HTERT RPE-1 (cell line): Measurements from ENCODE around the gene TXNRD1.

Experiments
- in situ Hi-C: fragments of 300-500 bp; cut with MboI; formaldehyde crosslinking; loops from 4 replicates; pipeline ENCODE4 v1.14.3; 2020; ENCODE audit warnings: low sequenced_read_pairs

Gene TXNRD1

DNA sequence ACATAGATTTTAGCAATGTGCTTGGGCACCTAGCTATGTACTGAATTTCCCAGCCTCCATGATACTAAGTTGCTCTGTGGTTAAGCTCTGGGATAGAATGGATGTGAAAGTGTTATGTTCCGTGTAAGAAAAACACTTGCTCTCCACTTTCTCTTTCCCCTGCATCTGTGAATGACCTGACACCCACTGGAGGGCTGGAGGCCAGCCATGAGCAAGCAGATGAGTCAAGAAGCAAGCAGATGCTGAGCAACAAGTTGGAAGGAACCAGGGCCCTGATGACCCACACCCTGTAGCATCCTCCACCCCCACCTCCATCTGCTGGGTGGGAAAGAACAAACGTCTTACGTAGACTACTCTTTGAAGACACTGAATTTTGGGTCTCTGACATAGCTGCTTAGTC, 144.6 kb downstream of the TXNRD1 start:
- in situ Hi-C loops: no loop called here

DNA sequence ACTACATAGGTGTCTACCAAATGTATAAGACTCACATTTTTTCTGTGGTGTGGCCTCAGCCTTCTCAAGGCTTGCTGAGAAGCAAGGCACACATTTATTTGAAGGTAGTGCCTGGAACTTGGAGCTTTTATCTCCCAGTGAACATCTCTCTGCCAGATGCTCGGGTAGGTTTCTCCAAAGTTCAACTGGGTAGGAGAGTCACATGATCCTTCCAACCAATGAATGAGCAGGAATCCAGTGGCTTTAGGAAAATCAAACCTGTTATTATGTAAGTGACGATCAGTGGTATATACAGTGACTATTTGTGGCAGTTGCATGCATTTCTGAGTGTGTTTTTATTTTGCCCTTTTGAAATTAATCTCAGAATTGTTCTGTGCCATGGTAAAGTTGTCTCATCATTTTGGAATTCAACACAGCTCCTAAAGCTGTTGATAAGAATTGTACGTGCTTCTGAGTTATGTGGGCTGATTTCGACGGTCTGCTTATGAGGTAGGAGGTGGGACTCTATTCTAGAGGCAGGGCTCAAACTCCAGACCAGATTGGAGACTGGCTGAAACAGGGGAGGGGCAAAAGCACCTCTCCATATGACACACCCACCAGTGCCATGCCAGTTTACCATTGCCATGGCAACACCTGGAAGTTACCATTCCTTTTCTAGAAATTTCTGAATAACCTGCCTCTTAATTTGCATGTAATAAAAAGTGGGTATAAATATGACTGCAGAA, 145.6 kb downstream of the TXNRD1 start:
- in situ Hi-C loops: no loop called here

DNA sequence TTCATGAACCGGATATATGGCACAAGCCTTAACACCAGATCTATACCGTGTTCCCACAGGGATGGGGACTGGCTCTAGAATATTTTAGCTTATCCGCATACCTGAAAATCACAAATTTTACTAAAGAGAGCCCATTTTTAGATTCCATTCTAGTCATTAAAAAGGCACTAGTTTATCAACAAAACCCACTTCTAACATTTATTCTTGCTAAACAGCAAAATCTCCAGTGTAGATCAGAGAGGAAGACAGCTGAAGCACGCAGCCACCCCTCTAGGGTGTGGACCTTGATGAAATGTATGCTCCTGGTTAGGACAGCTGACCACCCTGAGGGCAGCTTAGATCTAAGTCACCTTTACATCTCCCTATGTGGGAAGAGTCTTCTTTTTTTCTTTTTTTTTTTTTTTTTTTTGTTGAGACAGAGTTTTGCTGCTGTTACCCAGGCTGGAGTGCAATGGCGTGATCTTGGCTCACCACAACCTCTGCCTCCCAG, 150.4 kb downstream of the TXNRD1 start:
- in situ Hi-C loops: no loop called here

DNA sequence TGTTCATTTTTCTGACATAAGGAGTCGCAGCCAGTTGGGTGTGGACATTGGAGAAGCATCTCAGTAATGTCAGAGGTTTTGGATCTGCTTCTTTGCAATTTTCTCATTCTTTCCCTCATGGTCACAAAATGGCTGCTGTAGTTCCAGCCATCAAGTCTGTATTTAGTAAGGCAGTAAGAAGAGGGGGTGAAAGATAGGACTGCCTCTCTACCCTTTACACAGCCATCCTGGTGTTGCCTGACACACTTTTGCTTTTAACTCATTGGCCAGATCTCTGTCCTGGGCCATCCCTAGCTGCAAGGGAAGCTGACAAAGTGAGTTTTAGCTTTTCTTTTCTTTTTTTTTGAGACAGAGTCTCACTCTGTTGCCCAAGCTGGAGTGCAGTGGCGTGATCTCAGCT, 154.1 kb downstream of the TXNRD1 start:
- in situ Hi-C loops: no loop called here

DNA sequence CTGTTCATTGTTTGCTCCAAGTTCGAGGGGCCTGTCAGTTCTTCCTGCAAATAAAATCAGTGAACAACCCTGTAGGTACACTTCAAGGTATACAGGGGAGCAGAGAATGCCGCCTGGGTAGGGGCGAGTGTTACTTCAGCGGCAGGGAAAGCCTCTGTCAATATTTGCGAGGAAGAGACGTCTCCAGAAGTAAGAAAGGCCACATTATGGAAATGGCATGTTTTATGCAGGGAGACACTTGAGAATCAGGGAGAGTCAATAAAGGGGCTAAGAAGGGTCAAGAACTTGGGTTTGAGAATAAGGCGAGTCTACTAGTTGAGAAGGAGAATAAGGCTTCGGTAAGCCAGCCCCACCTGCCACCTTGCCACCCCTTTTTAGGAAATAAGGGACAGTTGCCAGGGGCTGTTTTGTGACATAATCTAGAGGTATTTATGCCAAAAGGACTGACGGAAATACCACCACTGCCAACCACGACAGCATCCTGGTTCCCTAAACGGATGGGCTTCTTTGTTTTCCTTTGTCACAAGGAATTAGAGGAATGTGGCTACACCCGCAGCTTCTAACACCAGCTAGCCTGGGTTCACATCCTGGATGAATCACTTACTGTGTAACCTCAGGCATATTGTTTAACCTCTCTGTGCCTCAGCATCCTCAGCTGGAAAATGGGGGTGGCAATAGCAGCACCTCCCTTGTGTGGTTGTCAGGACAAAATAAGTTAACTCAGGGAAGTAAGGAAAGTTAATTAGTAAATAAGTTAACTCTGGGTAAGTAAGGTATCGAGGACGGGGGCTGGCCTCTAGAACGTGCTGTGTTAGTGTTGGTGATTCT, 155.7 kb downstream of the TXNRD1 start:
- in situ Hi-C loops: no loop called here

DNA sequence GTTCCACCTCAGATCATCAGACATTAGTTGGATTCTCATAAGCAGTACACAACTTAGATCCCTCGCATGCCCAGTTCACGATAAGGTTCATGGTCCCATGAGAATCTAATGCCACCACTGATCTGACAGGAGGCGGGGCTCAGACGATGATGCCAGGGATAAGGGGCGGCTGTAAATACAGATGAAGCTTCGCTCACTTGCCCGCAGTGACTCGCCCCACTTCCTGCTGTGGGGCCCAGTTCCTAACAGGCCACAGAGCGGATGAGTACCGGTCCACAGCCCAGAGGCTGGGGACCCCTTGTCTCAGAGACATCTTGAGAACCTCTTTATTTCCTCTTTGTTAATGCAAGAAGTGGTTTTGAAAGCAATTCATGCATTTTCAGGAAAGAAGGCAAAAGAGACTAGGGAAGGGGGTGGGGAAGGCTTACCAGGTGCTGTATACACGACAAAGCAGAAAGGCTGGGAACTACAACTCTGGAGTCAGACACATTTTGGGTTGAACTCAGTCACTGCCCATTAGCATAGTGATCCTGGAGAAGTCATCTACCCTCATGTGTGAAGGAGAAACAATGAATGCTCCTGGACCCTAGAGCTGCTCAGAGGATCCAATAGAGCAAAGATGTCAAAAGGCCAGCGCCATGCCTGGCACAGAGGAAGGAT, 156.6 kb downstream of the TXNRD1 start:
- in situ Hi-C loops: no loop called here

DNA sequence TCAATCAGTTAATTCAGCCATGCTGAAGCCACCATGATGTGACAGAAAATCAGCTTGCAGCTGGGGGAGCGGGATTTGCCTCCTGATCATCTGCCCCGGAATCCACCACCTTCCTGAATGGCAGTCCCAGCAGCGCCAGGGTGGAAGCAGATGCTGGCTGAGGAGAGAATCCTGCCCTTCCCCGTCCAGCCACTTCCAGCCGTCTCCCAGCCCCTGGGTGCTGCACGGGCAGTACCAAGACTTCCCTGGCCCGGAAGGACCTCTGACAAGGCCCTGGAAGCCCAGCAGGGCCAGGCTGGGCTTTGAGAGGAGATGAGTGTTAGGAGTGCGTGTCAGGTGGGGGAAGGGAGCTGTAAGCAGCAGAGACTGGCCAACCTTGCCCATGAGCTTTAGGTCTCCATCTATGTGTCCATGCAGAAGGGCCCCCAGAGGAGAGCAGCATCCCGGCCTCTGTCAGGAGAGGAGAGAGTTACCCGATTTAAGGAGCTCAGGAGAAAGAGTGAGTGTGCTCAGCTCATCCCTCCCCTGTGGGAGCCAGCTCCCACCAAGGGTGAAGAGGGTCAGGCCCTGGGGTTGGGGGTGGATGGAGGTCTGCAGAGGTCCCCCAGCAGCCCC, 157.2 kb downstream of the TXNRD1 start:
- in situ Hi-C loops: no loop called here

DNA sequence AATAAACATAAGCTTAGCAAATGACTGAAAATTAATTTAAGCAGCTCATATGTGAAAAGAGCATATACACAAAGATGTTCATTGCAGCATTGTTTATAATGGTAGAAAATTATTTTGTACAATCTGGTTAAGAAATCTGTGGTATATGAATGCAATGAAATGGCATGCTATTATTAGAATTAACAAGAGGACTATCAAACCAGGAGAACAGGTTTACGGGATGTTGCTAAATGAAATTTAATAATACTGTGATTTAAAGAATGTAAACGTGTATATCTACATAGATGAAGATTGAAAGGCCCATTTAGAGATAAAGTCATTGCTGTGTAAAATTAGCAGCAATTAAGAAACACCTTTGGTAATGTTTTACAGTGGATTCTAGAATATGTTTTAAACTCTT, 158.5 kb downstream of the TXNRD1 start:
- in situ Hi-C loops: no loop called here

DNA sequence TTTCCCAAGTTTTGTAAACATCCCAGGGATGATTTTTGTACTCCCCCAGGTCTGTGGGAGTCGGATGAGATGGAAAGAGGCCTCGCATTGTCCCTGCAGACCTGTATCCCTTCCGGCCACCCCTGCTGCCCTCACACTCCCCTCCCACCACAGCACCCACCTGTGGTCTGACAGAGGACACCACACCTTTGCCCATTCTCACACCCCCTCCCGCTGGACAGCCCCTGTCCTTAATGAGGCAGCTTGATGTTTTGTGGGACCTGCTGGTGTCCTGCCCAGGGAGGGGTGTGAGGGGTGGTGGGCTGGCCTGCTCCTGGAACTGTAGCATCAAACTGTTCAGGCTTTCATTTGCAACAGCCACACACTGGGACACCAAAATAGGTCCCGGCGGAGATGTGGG, 159.2 kb downstream of the TXNRD1 start:
- in situ Hi-C loops: no loop called here

DNA sequence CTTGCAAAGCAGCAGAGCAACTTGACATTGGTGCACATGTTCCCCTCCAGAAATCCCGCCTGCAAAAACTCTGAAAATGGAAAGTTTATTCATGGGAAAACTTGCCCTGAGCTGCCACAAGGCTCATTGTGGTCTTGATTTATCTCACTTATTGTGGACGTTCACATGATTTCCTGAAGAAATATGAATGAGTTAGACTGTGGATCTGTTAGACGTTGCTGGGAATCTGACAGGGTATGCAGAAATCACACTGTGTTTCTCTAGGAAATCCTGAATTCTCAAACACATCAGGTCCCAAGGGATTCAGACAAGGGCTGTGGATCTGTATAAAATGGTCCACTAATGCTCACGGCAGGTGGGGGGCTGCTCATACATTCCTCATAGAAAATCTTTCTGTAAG, 160.2 kb downstream of the TXNRD1 start:
- in situ Hi-C loops: no loop called here

DNA sequence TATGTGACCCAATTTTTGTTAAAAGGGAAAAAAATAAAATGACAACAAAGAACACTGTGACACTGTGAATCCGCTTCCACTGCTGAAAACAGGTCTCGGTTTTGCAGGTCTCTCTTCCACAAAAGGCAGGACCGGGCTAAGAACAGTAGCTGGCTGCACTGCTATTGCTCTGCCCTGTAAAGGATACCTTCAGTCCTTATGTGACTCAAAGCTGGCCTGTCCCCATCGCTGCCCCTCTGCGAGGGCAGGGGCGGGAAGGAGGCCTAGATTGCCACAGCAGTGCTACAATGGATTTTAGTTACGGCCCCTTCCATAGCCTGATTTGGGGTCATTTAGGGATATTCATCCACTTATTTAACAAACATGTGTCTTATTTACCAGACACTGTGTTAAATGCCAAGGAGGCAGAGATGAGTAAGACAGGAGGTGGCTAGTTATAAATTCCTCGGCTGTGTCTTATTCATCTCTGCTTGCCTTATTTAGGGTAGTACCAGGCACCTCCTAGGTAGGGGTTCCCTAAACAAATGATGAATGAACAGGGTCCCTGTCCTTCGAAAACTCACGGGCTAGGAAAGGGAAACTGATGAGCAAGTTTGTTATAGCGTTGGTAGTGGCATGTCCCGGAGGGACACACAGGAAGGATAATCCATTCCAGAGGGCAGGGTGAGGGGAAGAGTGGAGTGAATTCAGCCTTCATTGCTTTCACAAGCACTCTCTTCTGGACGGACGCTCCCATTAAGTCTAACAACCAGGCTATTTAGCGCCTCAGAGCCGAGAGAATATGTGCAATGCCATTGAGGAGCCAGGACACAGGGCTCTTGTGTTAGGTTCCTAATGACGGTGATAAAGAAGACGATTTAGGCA, 161.3 kb downstream of the TXNRD1 start:
- in situ Hi-C loops: no loop called here

DNA sequence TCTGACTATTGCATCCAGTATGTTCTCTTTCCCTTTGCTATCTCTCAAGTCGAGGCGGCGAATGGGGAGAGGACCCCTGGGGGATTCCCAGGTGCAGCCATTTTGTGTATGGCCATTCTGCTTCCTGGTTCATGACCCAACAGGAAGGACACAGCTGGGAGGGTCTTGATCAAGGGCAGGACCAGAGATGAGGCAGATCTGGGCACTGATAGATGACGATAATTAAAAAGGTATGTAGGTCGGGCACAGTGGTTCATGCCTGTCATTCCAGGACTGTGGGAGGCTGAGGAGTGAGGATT, 161.9 kb downstream of the TXNRD1 start:
- in situ Hi-C loops: no loop called here

DNA sequence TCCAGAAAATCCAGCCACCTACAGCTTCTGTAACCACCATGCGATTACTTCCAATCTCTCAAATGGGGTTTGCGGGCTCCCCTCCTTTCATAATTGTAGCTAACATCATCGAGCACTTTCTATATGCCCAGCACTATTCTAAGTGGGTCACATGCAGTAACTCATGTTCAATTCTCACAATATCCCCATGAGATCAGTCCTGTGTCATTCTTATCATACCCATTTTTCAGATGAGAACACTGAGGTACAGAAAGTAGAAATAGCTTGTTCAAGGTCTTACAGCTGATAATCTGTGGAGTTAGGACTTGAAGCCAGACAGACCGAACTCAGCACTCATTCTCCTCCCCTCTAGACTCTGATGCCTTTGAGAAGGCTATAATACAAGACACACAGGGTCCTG, 162.8 kb downstream of the TXNRD1 start:
- in situ Hi-C loops: no loop called here

DNA sequence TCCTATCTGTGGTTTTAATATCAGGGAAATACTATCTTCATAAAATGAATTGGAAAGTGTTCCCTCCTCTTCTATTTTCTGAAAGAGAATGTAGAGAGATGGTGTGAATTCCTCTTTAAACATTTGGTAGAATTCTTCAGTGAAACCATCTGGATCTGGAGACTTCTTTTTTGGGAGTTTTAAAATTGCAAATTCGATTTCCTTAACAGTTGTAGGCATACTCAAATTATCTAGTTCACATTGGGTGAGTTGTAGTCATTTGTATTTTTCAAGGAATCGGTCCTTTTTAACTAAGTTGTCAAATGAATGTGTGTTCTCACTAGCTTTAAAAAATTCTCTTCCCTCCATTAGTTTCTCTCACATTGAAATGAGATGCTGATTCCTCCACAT, 165.8 kb downstream of the TXNRD1 start:
- in situ Hi-C loops: no loop called here

DNA sequence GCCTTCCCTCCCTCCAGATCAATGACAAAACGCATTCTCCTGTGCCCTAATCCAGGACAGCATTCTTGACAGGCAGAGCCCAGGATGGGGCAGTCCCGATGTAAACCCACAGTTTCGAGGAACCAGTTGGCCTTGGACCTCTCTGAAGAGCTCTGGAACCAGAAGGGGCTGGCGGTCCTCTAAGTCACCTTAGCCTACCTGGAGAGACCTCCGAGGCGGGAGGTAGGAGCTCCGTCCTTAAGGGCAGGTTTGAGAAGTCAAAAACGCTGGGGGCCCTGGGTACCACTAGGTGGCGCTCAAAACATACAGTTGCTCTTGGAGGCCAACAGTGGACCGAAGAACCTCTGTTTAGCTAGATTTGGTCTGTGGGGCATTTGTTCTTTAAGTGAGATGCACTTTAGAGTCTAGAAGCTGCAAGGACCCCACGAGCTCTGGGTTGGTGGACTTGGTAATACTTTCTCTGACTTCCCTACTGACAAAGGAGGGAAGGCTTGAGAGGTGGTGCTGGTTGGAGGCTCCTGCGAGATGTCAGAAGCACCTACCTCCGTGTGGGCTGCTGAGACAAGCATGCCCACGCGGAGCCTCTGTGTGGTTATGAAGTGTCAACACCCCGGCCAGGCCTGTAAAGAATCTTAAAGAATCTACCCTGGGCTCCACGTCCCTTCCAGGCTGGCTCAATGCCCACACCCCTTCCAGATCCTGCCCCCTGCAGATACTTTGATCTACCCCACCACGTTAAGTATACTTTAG, 166.3 kb downstream of the TXNRD1 start:
- in situ Hi-C loops: no loop called here

DNA sequence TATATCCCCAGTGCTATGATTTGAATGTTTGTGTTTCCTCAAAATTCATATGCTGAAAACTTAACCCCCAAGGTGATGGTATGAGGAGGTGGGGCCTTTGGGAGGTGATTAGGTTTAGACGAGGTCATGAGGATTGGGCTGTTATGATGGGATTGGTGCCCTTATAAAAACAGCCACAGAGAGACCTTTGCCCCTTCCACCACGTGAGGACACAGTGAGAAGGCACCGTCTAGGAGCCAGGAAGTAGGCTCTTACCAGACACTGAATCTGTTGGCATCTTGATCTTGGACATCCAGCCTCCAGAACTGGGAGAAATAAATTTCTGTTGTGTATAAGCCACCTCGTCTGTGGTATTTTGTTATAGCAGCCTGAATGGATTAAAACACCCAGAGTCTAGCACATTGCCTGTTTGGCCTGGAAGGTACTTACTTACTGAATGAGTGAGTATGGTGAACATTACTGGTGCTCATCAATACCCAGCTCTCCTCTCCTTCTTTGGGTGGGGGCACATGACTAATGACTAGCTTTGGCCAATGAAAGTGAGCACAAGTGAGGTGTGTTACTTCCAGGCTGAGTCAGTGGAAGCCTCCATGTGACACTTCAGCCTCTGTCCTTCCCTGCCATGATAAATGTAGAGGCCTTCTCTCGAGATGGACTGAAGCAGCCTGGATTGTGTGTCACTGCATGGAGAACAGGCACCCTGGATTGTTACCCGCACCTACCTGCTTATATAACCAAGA, 168.7 kb downstream of the TXNRD1 start:
- in situ Hi-C loops: no loop called here

DNA sequence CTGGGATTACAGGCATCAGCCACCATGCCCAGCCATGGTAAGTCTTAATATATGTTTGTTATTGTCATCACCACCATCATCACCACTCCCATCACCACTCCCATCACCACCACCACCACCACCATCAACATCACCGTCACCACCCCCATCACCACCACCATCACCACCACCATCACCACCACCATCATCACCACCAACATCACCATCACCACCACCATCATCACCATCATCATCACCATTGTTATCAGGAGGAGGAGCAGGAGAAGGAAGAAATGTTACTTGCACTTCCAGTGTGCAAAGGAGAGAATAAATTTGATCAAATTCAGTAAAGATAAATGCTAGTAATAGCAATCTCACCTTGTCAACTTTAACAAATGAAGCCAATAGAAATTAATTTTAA, 169.9 kb downstream of the TXNRD1 start:
- in situ Hi-C loops: no loop called here

DNA sequence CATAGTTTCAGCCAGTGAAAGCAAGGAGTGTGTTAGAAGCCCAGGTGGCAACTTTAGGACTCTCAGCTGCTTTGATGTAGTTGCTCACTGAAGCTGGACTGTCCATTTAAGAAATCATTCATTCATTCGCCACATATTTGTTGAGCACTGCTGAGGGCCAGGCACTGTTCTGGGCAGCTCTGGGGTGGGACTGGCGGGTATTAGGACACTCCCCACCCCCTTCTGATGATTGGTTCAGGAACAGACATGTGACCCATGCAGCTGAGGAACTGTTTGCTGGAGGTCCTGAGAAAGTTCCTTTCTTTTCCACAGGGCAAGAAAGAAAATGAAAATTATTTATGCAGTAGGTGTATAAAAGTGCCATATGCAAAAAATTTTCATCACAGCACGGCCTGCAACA, 170.9 kb downstream of the TXNRD1 start:
- in situ Hi-C loops: no loop called here

DNA sequence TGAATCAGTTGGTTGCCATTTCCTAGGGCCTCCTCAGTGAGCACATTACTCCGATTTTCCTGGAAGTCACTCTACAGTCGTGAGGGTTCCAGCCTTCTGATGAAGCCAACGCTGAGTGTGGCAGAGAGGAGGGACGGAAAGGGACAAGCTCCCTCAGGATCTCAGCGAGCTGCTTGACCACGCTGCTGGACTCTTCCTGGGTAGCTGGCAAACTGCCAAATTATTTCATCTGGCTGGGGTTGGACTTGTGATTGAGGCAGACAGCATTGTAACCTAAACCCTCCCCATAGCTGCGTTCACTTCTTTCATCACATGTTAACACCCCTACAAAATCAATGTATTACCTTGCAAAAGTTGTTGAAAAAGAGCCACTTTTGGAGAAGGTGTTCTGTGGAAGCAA, 171.6 kb downstream of the TXNRD1 start:
- in situ Hi-C loops: no loop called here
